IPS-NIHi7 (cell line): ENCODE data around the gene COA8.
"Not testable (repeated sequence)": the region's sequence is repeated elsewhere in the genome, so short reads cannot be mapped to it uniquely, and the experiment has no call there.

Source experiments
- DNase-seq: peaks from one replicate; pipeline ENCODE4 v3.0.0; 2012; ENCODE audit warnings: mixed read lengths; ENCODE audit errors: extremely low spot score

The COA8 gene

GRCh38 chr14:103574104-103574503 is 11.3 kb downstream of the COA8 start:
- DNase-seq = no peak

- DNase-seq = no peak
These were observed 12.0 kb downstream of the COA8 start for GRCh38 chr14:103574707-103575285.

GRCh38 chr14:103576371-103577024 is 13.7 kb downstream of the COA8 start:
- peak; percentile 60 for DNase-seq

- no peak for DNase-seq
These were observed 15.8 kb downstream of the COA8 start for GRCh38 chr14:103578401-103579075.

- no peak for DNase-seq
These were observed 18.4 kb downstream of the COA8 start for GRCh38 chr14:103581206-103581605.

- no peak for DNase-seq
These were observed 19.4 kb downstream of the COA8 start for GRCh38 chr14:103581954-103582703.

- no peak for DNase-seq
These were observed 21.7 kb downstream of the COA8 start for GRCh38 chr14:103584326-103584915.

- DNase-seq = no peak
These were observed 30.8 kb downstream of the COA8 start for GRCh38 chr14:103593577-103593976.

- DNase-seq = peak; percentile 47
These were observed 31.5 kb downstream of the COA8 start for GRCh38 chr14:103594265-103594664.

GRCh38 chr14:103597623-103598377 is 35.0 kb downstream of the COA8 start:
- peak; percentile 50 for DNase-seq

GRCh38 chr14:103600503-103600902 is 37.7 kb downstream of the COA8 start:
- DNase-seq = no peak

- DNase-seq = no peak
These were observed 41.9 kb downstream of the COA8 start for GRCh38 chr14:103604620-103605019.

GRCh38 chr14:103606963-103607668 is 44.4 kb downstream of the COA8 start:
- peak; percentile 68 for DNase-seq

GRCh38 chr14:103607822-103608221 is 45.1 kb downstream of the COA8 start:
- DNase-seq = no peak

- not testable (repeated sequence) for DNase-seq
These were observed 46.3 kb downstream of the COA8 start for GRCh38 chr14:103609081-103609480.

- DNase-seq = no peak
These were observed 48.5 kb downstream of the COA8 start for GRCh38 chr14:103611215-103611614.

- DNase-seq = no peak
These were observed 50.8 kb downstream of the COA8 start for GRCh38 chr14:103613517-103613916.

- no peak for DNase-seq
These were observed 54.0 kb downstream of the COA8 start for GRCh38 chr14:103616635-103617300.

- no peak for DNase-seq
These were observed 56.3 kb downstream of the COA8 start for GRCh38 chr14:103619057-103619456.

- no peak for DNase-seq
These were observed 59.1 kb downstream of the COA8 start for GRCh38 chr14:103621860-103622259.
